H1 (cell line): ENCODE measurements around the gene HIPK1.

ENCODE experiments used
- BRCA1 ChIP-seq: IDR thresholded peaks from 2 replicates; pipeline ENCODE4 v1.6.1; 2012; ENCODE audit warnings: low read depth, low read length, improper control_type of control experiment
- EGR1 ChIP-seq: IDR thresholded peaks from 2 replicates; pipeline ENCODE4 v1.6.1; 2011; ENCODE audit warnings: low read depth, low read length, borderline replicate concordance
- EP300 ChIP-seq, 2 experiments: IDR thresholded peaks; 1 replicate in 1 of 2; 2 replicates in 1 of 2; pipeline ENCODE4 v1.6.1; 2011 to 2012; ENCODE audit warnings: low read depth in 2 of 2, low read length in 2 of 2, mild to moderate bottlenecking in 2 of 2, borderline replicate concordance in 1 of 2, inconsistent platforms in 1 of 2, moderate library complexity in 1 of 2
- EZH2 ChIP-seq: fragments of 200-600 bp; sonication (generic); IDR thresholded peaks from 2 replicates; pipeline ENCODE4 v1.7.1; 2012; ENCODE audit warnings: low read depth, mild to moderate bottlenecking, moderate library complexity, low read length, inconsistent platforms; ENCODE audit not compliant: severe bottlenecking
- NRF1 ChIP-seq: IDR thresholded peaks from 2 replicates; pipeline ENCODE4 v1.6.1; 2011; ENCODE audit warnings: mild to moderate bottlenecking, low read depth, low read length, improper control_type of control experiment
- PHF8 ChIP-seq: fragments of 200-600 bp; sonication (generic); conservative IDR thresholded peaks from 2 replicates; pipeline ENCODE4 v1.7.1; 2012; ENCODE audit warnings: low read depth, mild to moderate bottlenecking, inconsistent platforms, low read length, moderate library complexity
- RFX5 ChIP-seq: IDR thresholded peaks from 2 replicates; pipeline ENCODE4 v1.6.1; 2011; ENCODE audit warnings: low read depth, low read length, improper control_type of control experiment, borderline replicate concordance
- RNF2 ChIP-seq: fragments of 200-900, 300-1000 bp; sonication (generic); IDR thresholded peaks from 2 replicates; pipeline ENCODE4 v1.7.1; 2016; ENCODE audit warnings: borderline replicate concordance, low read depth, mild to moderate bottlenecking, antibody characterized with exemption, low read length; ENCODE audit not compliant: poor library complexity, severe bottlenecking; ENCODE audit errors: missing control alignments
- RXRA ChIP-seq: IDR thresholded peaks from 2 replicates; pipeline ENCODE4 v1.6.1; 2011; ENCODE audit warnings: low read depth, mild to moderate bottlenecking, low read length, moderate library complexity; ENCODE audit not compliant: insufficient read depth
- TF ChIP-seq, protein P1 (sequence below), 3 experiments: IDR thresholded peaks; 1 replicate in 2 of 3; 2 replicates in 1 of 3; pipeline versions ENCODE4 v1.5.1 to v1.6.1; 2011; ENCODE audit warnings: low read length in 3 of 3, mild to moderate bottlenecking in 3 of 3, inconsistent platforms in 2 of 3, low read depth in 1 of 3, moderate library complexity in 1 of 3; ENCODE audit not compliant: insufficient read depth in 1 of 3; ENCODE audit errors: control extremely low read depth in 1 of 3
- TF ChIP-seq, protein P2 (sequence below): IDR thresholded peaks from 2 replicates; pipeline ENCODE4 v1.6.1; 2011; ENCODE audit warnings: low read length, improper control_type of control experiment
- TF ChIP-seq, protein P3 (sequence below): IDR thresholded peaks from 2 replicates; pipeline ENCODE4 v1.6.1; 2012; ENCODE audit warnings: inconsistent platforms

DNA sequence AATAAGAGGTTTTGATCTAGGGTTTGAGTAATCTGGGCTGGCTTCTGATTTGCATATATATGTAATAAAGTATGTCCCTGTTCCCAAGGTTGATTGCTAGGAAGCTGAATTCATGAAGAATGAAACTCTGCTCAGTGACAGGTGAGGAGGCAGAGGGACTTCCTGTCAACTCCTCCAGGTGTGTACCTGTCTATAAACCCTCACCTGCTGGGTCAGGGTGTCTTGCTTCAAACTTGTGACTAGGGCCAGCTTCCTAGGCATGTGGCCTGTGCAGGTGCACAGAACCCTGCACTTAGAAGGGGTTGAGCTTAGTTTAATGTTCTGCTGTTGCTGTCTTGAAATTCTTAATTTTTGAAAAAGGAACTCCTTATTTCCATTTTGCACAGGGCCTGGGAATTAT lies 71.3 kb downstream of the HIPK1 start:
- TF ChIP-seq, protein P1, sequence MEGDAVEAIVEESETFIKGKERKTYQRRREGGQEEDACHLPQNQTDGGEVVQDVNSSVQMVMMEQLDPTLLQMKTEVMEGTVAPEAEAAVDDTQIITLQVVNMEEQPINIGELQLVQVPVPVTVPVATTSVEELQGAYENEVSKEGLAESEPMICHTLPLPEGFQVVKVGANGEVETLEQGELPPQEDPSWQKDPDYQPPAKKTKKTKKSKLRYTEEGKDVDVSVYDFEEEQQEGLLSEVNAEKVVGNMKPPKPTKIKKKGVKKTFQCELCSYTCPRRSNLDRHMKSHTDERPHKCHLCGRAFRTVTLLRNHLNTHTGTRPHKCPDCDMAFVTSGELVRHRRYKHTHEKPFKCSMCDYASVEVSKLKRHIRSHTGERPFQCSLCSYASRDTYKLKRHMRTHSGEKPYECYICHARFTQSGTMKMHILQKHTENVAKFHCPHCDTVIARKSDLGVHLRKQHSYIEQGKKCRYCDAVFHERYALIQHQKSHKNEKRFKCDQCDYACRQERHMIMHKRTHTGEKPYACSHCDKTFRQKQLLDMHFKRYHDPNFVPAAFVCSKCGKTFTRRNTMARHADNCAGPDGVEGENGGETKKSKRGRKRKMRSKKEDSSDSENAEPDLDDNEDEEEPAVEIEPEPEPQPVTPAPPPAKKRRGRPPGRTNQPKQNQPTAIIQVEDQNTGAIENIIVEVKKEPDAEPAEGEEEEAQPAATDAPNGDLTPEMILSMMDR (IDR thresholded peaks at IDR 0.05; ENCODE audit: control extremely low read depth in 1 of 3, insufficient read depth in 1 of 3, low read depth in 1 of 3, low read length in 3 of 3), result no peak
- no peak for TF ChIP-seq EZH2
- TF ChIP-seq RXRA, result no peak
- no peak for TF ChIP-seq EP300 (IDR thresholded peaks at IDR 0.05; ENCODE audit: borderline replicate concordance in 1 of 2, low read depth in 2 of 2, low read length in 2 of 2)
- TF ChIP-seq, protein P2, sequence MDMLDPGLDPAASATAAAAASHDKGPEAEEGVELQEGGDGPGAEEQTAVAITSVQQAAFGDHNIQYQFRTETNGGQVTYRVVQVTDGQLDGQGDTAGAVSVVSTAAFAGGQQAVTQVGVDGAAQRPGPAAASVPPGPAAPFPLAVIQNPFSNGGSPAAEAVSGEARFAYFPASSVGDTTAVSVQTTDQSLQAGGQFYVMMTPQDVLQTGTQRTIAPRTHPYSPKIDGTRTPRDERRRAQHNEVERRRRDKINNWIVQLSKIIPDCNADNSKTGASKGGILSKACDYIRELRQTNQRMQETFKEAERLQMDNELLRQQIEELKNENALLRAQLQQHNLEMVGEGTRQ, result no peak
- TF ChIP-seq, protein P3, sequence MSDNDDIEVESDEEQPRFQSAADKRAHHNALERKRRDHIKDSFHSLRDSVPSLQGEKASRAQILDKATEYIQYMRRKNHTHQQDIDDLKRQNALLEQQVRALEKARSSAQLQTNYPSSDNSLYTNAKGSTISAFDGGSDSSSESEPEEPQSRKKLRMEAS, result no peak
- TF ChIP-seq EGR1, result no peak
- no peak for TF ChIP-seq RNF2
- no peak for TF ChIP-seq PHF8
- no peak for TF ChIP-seq BRCA1
- no peak for TF ChIP-seq NRF1
- TF ChIP-seq RFX5, result no peak
